ENCODE results near the gene RPE.

- TF ChIP-seq CTCF (IDR thresholded peaks at IDR 0.05) (no peak), POLR2A (IDR thresholded peaks at IDR 0.05) (no peak)
These were observed 42.4 kb upstream of the RPE start for GRCh38 chr2:209960045-209960444.
